DOHH2 (cell line): Measurements from ENCODE around the gene TEX19.
"Not testable (repeated sequence)": the region's sequence is repeated elsewhere in the genome, so short reads cannot be mapped to it uniquely, and the experiment has no call there.

Source experiments
- H3F3A ChIP-seq: fragments of 200-600 bp; sonication (generic), shearing (Covaris generic); 2 replicates; pipeline ENCODE4 v1.6.0; 2016; ENCODE audit warnings: antibody characterized with exemption, mild to moderate bottlenecking; ENCODE audit not compliant: control insufficient read depth, insufficient read depth
- H3K27ac ChIP-seq: fragments of 200-600 bp; sonication (generic); 2 replicates; pipeline ENCODE4 v1.5.1; 2014; ENCODE audit warnings: low read depth, mild to moderate bottlenecking, low read length, moderate library complexity
- H3K27me3 ChIP-seq: fragments of 200-600 bp; sonication (generic); 2 replicates; pipeline ENCODE4 v1.6.1; 2014; ENCODE audit warnings: mild to moderate bottlenecking, low read length, mixed read lengths; ENCODE audit not compliant: control insufficient read depth
- H3K36me3 ChIP-seq: fragments of 200-600 bp; sonication (generic); 2 replicates; pipeline ENCODE4 v1.6.1; 2014; ENCODE audit warnings: mild to moderate bottlenecking, low read length, moderate library complexity, mixed read lengths; ENCODE audit not compliant: control insufficient read depth
- H3K4me1 ChIP-seq: fragments of 200-600 bp; sonication (generic); 2 replicates; pipeline ENCODE4 v1.6.1; 2014; ENCODE audit warnings: mild to moderate bottlenecking, low read length, mixed read lengths; ENCODE audit not compliant: control insufficient read depth
- H3K4me2 ChIP-seq: fragments of 200-600 bp; sonication (generic); 2 replicates; pipeline ENCODE4 v1.6.0; 2014; ENCODE audit warnings: mild to moderate bottlenecking, low read length, moderate library complexity
- H3K4me3 ChIP-seq: fragments of 200-600 bp; sonication (generic); 2 replicates; pipeline ENCODE4 v1.5.1; 2014; ENCODE audit warnings: mild to moderate bottlenecking, low read length, mixed read lengths
- H3K79me2 ChIP-seq: fragments of 200-600 bp; sonication (generic); 2 replicates; pipeline ENCODE4 v1.6.1; 2014; ENCODE audit warnings: mild to moderate bottlenecking, low read length, mixed read lengths; ENCODE audit not compliant: control insufficient read depth
- H3K9me2 ChIP-seq: fragments of 200-600 bp; sonication (generic); replicated peaks from 2 replicates; pipeline ENCODE4 v1.6.1; 2014; ENCODE audit warnings: mild to moderate bottlenecking, low read length, mixed read lengths; ENCODE audit not compliant: control insufficient read depth
- H3K9me3 ChIP-seq: fragments of 200-600 bp; sonication (generic); 2 replicates; pipeline ENCODE4 v1.6.1; 2014; ENCODE audit warnings: antibody characterized with exemption, low read length, mixed read lengths; ENCODE audit not compliant: control insufficient read depth, insufficient read depth
- H4K20me1 ChIP-seq: fragments of 200-600 bp; sonication (generic); 2 replicates; pipeline ENCODE4 v1.6.0; 2014; ENCODE audit warnings: low read depth, mild to moderate bottlenecking, antibody characterized with exemption, low read length, moderate library complexity; ENCODE audit not compliant: control insufficient read depth, insufficient read depth
- CTCF ChIP-seq: fragments of 200-600 bp; sonication (generic); IDR thresholded peaks from one replicate; pipeline ENCODE4 v1.5.1; 2014; ENCODE audit warnings: antibody characterized with exemption, mild to moderate bottlenecking, low read depth, low read length; ENCODE audit not compliant: poor library complexity, severe bottlenecking
- EZH2phosphoT487 ChIP-seq: fragments of 200-600 bp; sonication (generic); IDR thresholded peaks from 2 replicates; pipeline ENCODE4 v1.6.1; 2017; ENCODE audit warnings: borderline replicate concordance, mild to moderate bottlenecking, antibody characterized with exemption, low read length, moderate library complexity, mixed read lengths

The TEX19 gene

GRCh38 chr17:82376042-82376730 lies 17.1 kb downstream of the TEX19 start:
- no peaks in the 10 kb centered on the region for H3K4me1 ChIP-seq
- no peak overlapping the region for H3K4me3 ChIP-seq

GRCh38 chr17:82377294-82377693 lies 18.2 kb downstream of the TEX19 start:
- not testable (repeated sequence) for H3K4me2 ChIP-seq, H3K9me2 ChIP-seq, H3K4me1 ChIP-seq, H3F3A ChIP-seq, H3K9me3 ChIP-seq, H3K27ac ChIP-seq, H3K36me3 ChIP-seq, H3K27me3 ChIP-seq, H3K79me2 ChIP-seq, H4K20me1 ChIP-seq, H3K4me3 ChIP-seq

More at GRCh38 chr17:82376042-82376730, 17.1 kb downstream of the TEX19 start:
- Histone ChIP-seq H4K20me1 (no peaks in the 10 kb centered on the region), H3K27ac (no peak overlapping the region), H3K9me3 (no peaks in the 10 kb centered on the region), H3K9me2 (no peaks in the 10 kb centered on the region), H3K4me2 (no peak overlapping the region), H3F3A (no peaks in the 10 kb centered on the region), H3K36me3 (no peaks in the 10 kb centered on the region), H3K27me3 (peaks cover 6% of the 10 kb centered on the region), H3K79me2 (no peaks in the 10 kb centered on the region)
- TF ChIP-seq EZH2phosphoT487 (no peak), CTCF (no peak)

- H3K4me3 ChIP-seq: no peak overlapping the region
- H3K4me2 ChIP-seq: no peak overlapping the region
- H3K27me3 ChIP-seq: no peaks in the 10 kb centered on the region
- H3K79me2 ChIP-seq: no peaks in the 10 kb centered on the region
- no peaks in the 10 kb centered on the region for H3K4me1 ChIP-seq
- H3K9me2 ChIP-seq: no peaks in the 10 kb centered on the region
- TF ChIP-seq CTCF (no peak), EZH2phosphoT487 (no peak)
- H3K27ac ChIP-seq: no peak overlapping the region
- no peaks in the 10 kb centered on the region for H3K9me3 ChIP-seq
- H4K20me1 ChIP-seq: no peaks in the 10 kb centered on the region
- H3K36me3 ChIP-seq: no peaks in the 10 kb centered on the region
- H3F3A ChIP-seq: no peaks in the 10 kb centered on the region
Measured at GRCh38 chr17:82377924-82378740, 19.1 kb downstream of the TEX19 start.

GRCh38 chr17:82378741-82379021 lies 19.6 kb downstream of the TEX19 start:
- no peak overlapping the region for H3K27ac ChIP-seq
- no peak overlapping the region for H3K4me3 ChIP-seq
- no peaks in the 10 kb centered on the region for H3K79me2 ChIP-seq
- H4K20me1 ChIP-seq: no peaks in the 10 kb centered on the region
- H3K9me3 ChIP-seq: no peaks in the 10 kb centered on the region
- H3K9me2 ChIP-seq: no peaks in the 10 kb centered on the region
- no peaks in the 10 kb centered on the region for H3K27me3 ChIP-seq
- no peak overlapping the region for H3K4me2 ChIP-seq
- no peaks in the 10 kb centered on the region for H3K4me1 ChIP-seq
- TF ChIP-seq CTCF (no peak), EZH2phosphoT487 (no peak)
- no peaks in the 10 kb centered on the region for H3K36me3 ChIP-seq
- H3F3A ChIP-seq: no peaks in the 10 kb centered on the region
